Smooth muscle cell (in vitro differentiated cells): ENCODE measurements around the gene TXLNB. TPM values are rescaled to one million over a fixed set of nuclear protein-coding genes. Genes with fewer than 3 reads are reported as not detected.

Experiments
- DNase-seq: peaks from one replicate; lab custom pipeline; 2025; ENCODE audit not compliant: unreplicated experiment; lab: John Stamatoyannopoulos, UW
- H2AFZ ChIP-seq: fragments of 200-600 bp; sonication (generic); 2 replicates; pipeline ENCODE4 v1.6.0; 2016; ENCODE audit warnings: antibody characterized with exemption, low read depth, mild to moderate bottlenecking
- H3F3A ChIP-seq: fragments of 200-600 bp; sonication (generic); 2 replicates; pipeline ENCODE4 v1.6.0; 2017; ENCODE audit warnings: antibody characterized with exemption, low read depth
- H3K27ac ChIP-seq: fragments of 200-600 bp; sonication (generic); 2 replicates; pipeline ENCODE4 v1.5.1; 2016; ENCODE audit warnings: low read depth, mild to moderate bottlenecking
- H3K27me3 ChIP-seq: fragments of 200-600 bp; sonication (generic); 2 replicates; pipeline ENCODE4 v1.6.1; 2016; ENCODE audit warnings: low read depth, mild to moderate bottlenecking
- H3K36me3 ChIP-seq: fragments of 200-600 bp; sonication (generic); 2 replicates; pipeline ENCODE4 v1.5.1; 2016; ENCODE audit warnings: low read depth
- H3K4me1 ChIP-seq: fragments of 200-600 bp; sonication (generic); 2 replicates; pipeline ENCODE4 v1.5.1; 2016; ENCODE audit warnings: low read depth
- H3K4me2 ChIP-seq: fragments of 200-600 bp; sonication (generic); 2 replicates; pipeline ENCODE4 v1.6.0; 2016; ENCODE audit warnings: mild to moderate bottlenecking
- H3K4me3 ChIP-seq: fragments of 200-600 bp; sonication (generic); 2 replicates; pipeline ENCODE4 v1.5.1; 2016; ENCODE audit warnings: mild to moderate bottlenecking
- H3K79me2 ChIP-seq: fragments of 200-600 bp; sonication (generic); 2 replicates; pipeline ENCODE4 v1.6.0; 2016; ENCODE audit warnings: low read depth, mild to moderate bottlenecking
- H3K9ac ChIP-seq: fragments of 200-600 bp; sonication (generic); 2 replicates; pipeline ENCODE4 v1.6.0; 2016; ENCODE audit warnings: low read depth
- H3K9me3 ChIP-seq: fragments of 200-600 bp; sonication (generic); replicated peaks from 2 replicates; pipeline ENCODE4 v1.5.1; 2016; ENCODE audit warnings: low read depth
- H4K20me1 ChIP-seq: fragments of 200-600 bp; sonication (generic); 2 replicates; pipeline ENCODE4 v1.6.0; 2016; ENCODE audit warnings: low read depth
- CTCF ChIP-seq: fragments of 200-600 bp; sonication (generic); IDR thresholded peaks from 2 replicates; pipeline ENCODE4 v1.5.1; 2017; ENCODE audit warnings: borderline replicate concordance, mild to moderate bottlenecking, antibody characterized with exemption; ENCODE audit not compliant: insufficient read depth, poor library complexity, severe bottlenecking
- WGBS: methylation state at CpG from one replicate; pipeline ENCODE4 v1.1.7; 2016; ENCODE audit warnings: low lambda C conversion rate; 5-methylcytosine and 5-hydroxymethylcytosine counted together
- polyA plus RNA-seq: library from polyadenylated mRNA; unstranded; fragments of >200 nt; fragmentation: Nextera tagmentation; extraction: Ambion mirVana; gene quantifications from 2 replicates; pipeline ENCODE4 v1.2.1, GENCODE V29; 2016
- total RNA-seq: library from RNA; depleted of rRNA; stranded (reverse); fragments of >200 nt; gene quantifications from 2 replicates; pipeline ENCODE4 v1.2.3, GENCODE V29; 2014

The TXLNB gene
- total and polyA plus RNA-seq, 2 experiments from 2014 or later: not detected

- Histone ChIP-seq H3K79me2 (no peaks in the 10 kb centered on the region), H3K36me3 (no peaks in the 10 kb centered on the region), H3K4me1 (no peaks in the 10 kb centered on the region), H3K4me3 (no peak overlapping the region), H2AFZ (no peak overlapping the region), H4K20me1 (no peaks in the 10 kb centered on the region), H3F3A (no peaks in the 10 kb centered on the region), H3K27ac (no peak overlapping the region), H3K4me2 (no peak overlapping the region), H3K9me3 (no peaks in the 10 kb centered on the region), H3K27me3 (no peaks in the 10 kb centered on the region), H3K9ac (no peak overlapping the region)
- DNase-seq: no peak
- no peak for TF ChIP-seq CTCF
- 71% methylated on average over 1 of the region's 1 CpG for WGBS
Measured at GRCh38 chr6:139324301-139324555, 32.4 kb upstream of the TXLNB start.

- Histone ChIP-seq H3K4me2 (no peak overlapping the region), H3K9me3 (no peaks in the 10 kb centered on the region), H3K27ac (no peak overlapping the region), H3K4me3 (no peak overlapping the region), H3K4me1 (no peaks in the 10 kb centered on the region), H2AFZ (no peak overlapping the region), H3K9ac (no peak overlapping the region), H3K27me3 (no peaks in the 10 kb centered on the region), H4K20me1 (no peaks in the 10 kb centered on the region), H3K36me3 (no peaks in the 10 kb centered on the region), H3K79me2 (no peaks in the 10 kb centered on the region), H3F3A (no peaks in the 10 kb centered on the region)
- no peak for DNase-seq
- TF ChIP-seq CTCF: no peak
- 77% methylated on average over 21 of the region's 21 CpGs for WGBS
Measured at GRCh38 chr6:139323511-139324300, 31.9 kb upstream of the TXLNB start.

- no peaks in the 10 kb centered on the region for H3F3A ChIP-seq
- 90% methylated on average over 2 of the region's 2 CpGs for WGBS
- H3K9ac ChIP-seq: no peak overlapping the region
Measured at GRCh38 chr6:139320081-139320480, 28.3 kb upstream of the TXLNB start.

More at GRCh38 chr6:139320081-139320480, 28.3 kb upstream of the TXLNB start:
- no peak for TF ChIP-seq CTCF
- H3K79me2 ChIP-seq: no peaks in the 10 kb centered on the region
- H3K4me1 ChIP-seq: no peaks in the 10 kb centered on the region
- H3K9me3 ChIP-seq: no peaks in the 10 kb centered on the region
- H3K36me3 ChIP-seq: no peaks in the 10 kb centered on the region
- no peak overlapping the region for H3K4me3 ChIP-seq
- H3K4me2 ChIP-seq: no peak overlapping the region
- H4K20me1 ChIP-seq: no peaks in the 10 kb centered on the region
- DNase-seq: no peak
- no peaks in the 10 kb centered on the region for H3K27me3 ChIP-seq
- H3K27ac ChIP-seq: no peak overlapping the region
- no peak overlapping the region for H2AFZ ChIP-seq
